Spleen (tissue), 7 donors: Measurements from ENCODE around the gene AMY1C.
"Not testable (repeated sequence)": the region's sequence is repeated elsewhere in the genome, so short reads cannot be mapped to it uniquely, and the experiment has no call there.

Experiments used
- POLR2A ChIP-seq, 3 donors: fragments of 450-650 bp; IDR thresholded peaks; one replicate each; pipeline ENCODE4 v1.5.1; 2017; ENCODE audit warnings: antibody characterized with exemption in 3 of 3, mild to moderate bottlenecking in 1 of 3
- POLR2AphosphoS5 ChIP-seq, 3 donors: sonication (generic); formaldehyde crosslinking; IDR thresholded peaks; one replicate each; pipeline ENCODE4 v1.5.1; 2017; ENCODE audit warnings: antibody characterized with exemption in 3 of 3
- TF ChIP-seq, protein P1 (sequence below), 11 experiments: fragments of 200-600 bp in 7 of 11; fragments of 450-650 bp in 4 of 11; sonication (generic) in 4 of 11; IDR thresholded peaks in 8 of 11; conservative IDR thresholded peaks in 3 of 11; 1 replicate in 7 of 11; 2 replicates in 4 of 11; pipeline versions ENCODE4 v1.4.0 to v1.8.0; 2016 to 2021; ENCODE audit warnings: antibody characterized with exemption in 11 of 11, inconsistent platforms in 4 of 11, mild to moderate bottlenecking in 1 of 11
- donor health status: DM: no; HTN: no; CAD: no; lungs with moderate emphysema.
- donor health status: DM: no; HTN: no; CAD: no.
- donor health status: DM: no; HTN: no; CAD: no.

- TF ChIP-seq, protein P1, sequence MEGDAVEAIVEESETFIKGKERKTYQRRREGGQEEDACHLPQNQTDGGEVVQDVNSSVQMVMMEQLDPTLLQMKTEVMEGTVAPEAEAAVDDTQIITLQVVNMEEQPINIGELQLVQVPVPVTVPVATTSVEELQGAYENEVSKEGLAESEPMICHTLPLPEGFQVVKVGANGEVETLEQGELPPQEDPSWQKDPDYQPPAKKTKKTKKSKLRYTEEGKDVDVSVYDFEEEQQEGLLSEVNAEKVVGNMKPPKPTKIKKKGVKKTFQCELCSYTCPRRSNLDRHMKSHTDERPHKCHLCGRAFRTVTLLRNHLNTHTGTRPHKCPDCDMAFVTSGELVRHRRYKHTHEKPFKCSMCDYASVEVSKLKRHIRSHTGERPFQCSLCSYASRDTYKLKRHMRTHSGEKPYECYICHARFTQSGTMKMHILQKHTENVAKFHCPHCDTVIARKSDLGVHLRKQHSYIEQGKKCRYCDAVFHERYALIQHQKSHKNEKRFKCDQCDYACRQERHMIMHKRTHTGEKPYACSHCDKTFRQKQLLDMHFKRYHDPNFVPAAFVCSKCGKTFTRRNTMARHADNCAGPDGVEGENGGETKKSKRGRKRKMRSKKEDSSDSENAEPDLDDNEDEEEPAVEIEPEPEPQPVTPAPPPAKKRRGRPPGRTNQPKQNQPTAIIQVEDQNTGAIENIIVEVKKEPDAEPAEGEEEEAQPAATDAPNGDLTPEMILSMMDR (IDR thresholded peaks at IDR 0.05 in 8 of 11, conservative IDR thresholded peaks at IDR 0.05 in 3 of 11) = not testable (repeated sequence)
- not testable (repeated sequence) for TF ChIP-seq POLR2AphosphoS5, POLR2A (IDR thresholded peaks at IDR 0.05)
These were observed 48.4 kb upstream of the AMY1C start for GRCh38 chr1:103701256-103701655.
